H1 (cell line): ENCODE results near the gene ST6GALNAC3. TPM values are rescaled to one million over a fixed set of nuclear protein-coding genes. Genes with fewer than 3 reads are reported as not detected.

Source experiments
- CTCF ChIA-PET: fragments of 300-600 bp; sonication (Branson Sonifier 250); formaldehyde crosslinking; loops from one replicate; lab custom pipeline; 2021; ENCODE audit not compliant: partially characterized antibody; lab: Charles Lee
- POLR2A ChIA-PET: fragments of 300-600 bp; sonication (Branson Sonifier 250); formaldehyde crosslinking; loops from one replicate; lab custom pipeline; 2021; ENCODE audit warnings: inconsistent platforms; ENCODE audit not compliant: partially characterized antibody; lab: Charles Lee
- DNase-seq, 2 experiments: peaks; one replicate each; pipeline versions ENCODE4 v3.0.0 to v3.0.0-alpha.2; 2010 to 2022; ENCODE audit warnings: low spot score in 2 of 2, low read depth in 1 of 2, mixed read lengths in 1 of 2
- FAIRE-seq: peaks from 2 replicates; lab custom pipeline; 2011; peaks lifted over from hg19 to GRCh38; lab: Jason Lieb, UNC
- H2AFZ ChIP-seq: 2 replicates; pipeline ENCODE4 v1.8.1; 2012; ENCODE audit warnings: low read length, inconsistent platforms
- H2AK5ac ChIP-seq: 2 replicates; pipeline ENCODE4 v1.6.1; 2013; ENCODE audit warnings: low read depth, low read length
- H2BK120ac ChIP-seq: replicated peaks from 2 replicates; pipeline ENCODE3; 2013; ENCODE audit warnings: low read depth, low read length, inconsistent platforms
- H2BK12ac ChIP-seq: 2 replicates; pipeline ENCODE4 v1.6.1; 2013; ENCODE audit warnings: low read depth, low read length
- H2BK15ac ChIP-seq: 2 replicates; pipeline ENCODE4 v1.6.1; 2013; ENCODE audit warnings: low read length
- H2BK20ac ChIP-seq: 2 replicates; pipeline ENCODE4 v1.6.1; 2013; ENCODE audit warnings: low read length
- H2BK5ac ChIP-seq: 2 replicates; pipeline ENCODE4 v1.6.1; 2013; ENCODE audit warnings: low read depth, low read length
- H3K14ac ChIP-seq: 2 replicates; pipeline ENCODE4 v1.6.1; 2013; ENCODE audit warnings: inconsistent platforms; ENCODE audit not compliant: insufficient read length
- H3K18ac ChIP-seq: 2 replicates; pipeline ENCODE4 v1.6.1; 2013; ENCODE audit warnings: low read length; ENCODE audit errors: extremely low read depth
- H3K23ac ChIP-seq: 2 replicates; pipeline ENCODE4 v1.6.1; 2013; ENCODE audit warnings: inconsistent platforms; ENCODE audit not compliant: insufficient read length
- H3K23me2 ChIP-seq: 2 replicates; pipeline ENCODE4 v1.6.1; 2013; ENCODE audit warnings: low read depth, low read length
- H3K27ac ChIP-seq: 2 replicates; pipeline ENCODE4 v1.6.1; 2011; ENCODE audit warnings: low read depth, low read length, inconsistent platforms
- H3K27me3 ChIP-seq, 4 experiments: replicated peaks in 1 of 4; 1 replicate in 1 of 4; 2 replicates in 3 of 4; pipeline versions ENCODE4 v1.6.1 to v1.8.1; 2011 to 2013; ENCODE audit warnings: low read length in 3 of 4, mild to moderate bottlenecking in 3 of 4, inconsistent platforms in 2 of 4, mixed read lengths in 2 of 4, moderate library complexity in 1 of 4; ENCODE audit not compliant: control insufficient read depth in 3 of 4, insufficient read depth in 3 of 4; ENCODE audit errors: extremely low read depth in 1 of 4
- H3K36me3 ChIP-seq, 4 experiments: 2 replicates each; pipeline versions ENCODE4 v1.6.1 to v1.8.1; 2011 to 2013; ENCODE audit warnings: mild to moderate bottlenecking in 4 of 4, low read length in 3 of 4, moderate library complexity in 2 of 4, control low read depth in 1 of 4, inconsistent platforms in 1 of 4; ENCODE audit not compliant: insufficient read depth in 4 of 4, control insufficient read depth in 2 of 4
- H3K4ac ChIP-seq: replicated peaks from 2 replicates; pipeline ENCODE3; 2013; ENCODE audit warnings: low read length, low read depth, mixed read lengths, inconsistent platforms; ENCODE audit not compliant: insufficient read length
- H3K4me1 ChIP-seq, 4 experiments: replicated peaks in 1 of 4; 1 replicate in 1 of 4; 2 replicates in 3 of 4; pipeline versions ENCODE4 v1.6.1 to v1.8.1; 2011 to 2013; ENCODE audit warnings: low read length in 3 of 4, inconsistent platforms in 2 of 4, mixed read lengths in 1 of 4; ENCODE audit not compliant: insufficient read depth in 4 of 4, control insufficient read depth in 3 of 4
- H3K4me2 ChIP-seq, 2 experiments: 2 replicates each; pipeline versions ENCODE4 v1.6.1 to v1.8.1; 2011 to 2013; ENCODE audit warnings: low read depth in 2 of 2, low read length in 2 of 2, control low read depth in 1 of 2, inconsistent platforms in 1 of 2, mild to moderate bottlenecking in 1 of 2; ENCODE audit not compliant: insufficient read depth in 1 of 2
- H3K4me3 ChIP-seq, 4 experiments: fragments of 200-600, 300-600 bp in 1 of 4; sonication (generic), shearing (Covaris generic), sonication (Bioruptor Twin) in 1 of 4; 2 replicates each; pipeline versions ENCODE4 v1.5.1 to v1.8.1; 2011 to 2016; ENCODE audit warnings: low read length in 4 of 4, low read depth in 3 of 4, control low read depth in 2 of 4, inconsistent platforms in 2 of 4, mild to moderate bottlenecking in 2 of 4, mixed read lengths in 1 of 4, moderate library complexity in 1 of 4; ENCODE audit not compliant: insufficient read depth in 2 of 4; ENCODE audit errors: extremely low read depth in 1 of 4
- H3K56ac ChIP-seq: replicated peaks from 2 replicates; pipeline ENCODE3; 2013; ENCODE audit warnings: low read depth, mild to moderate bottlenecking, mixed read lengths, low read length, inconsistent platforms; ENCODE audit not compliant: insufficient read length
- H3K79me1 ChIP-seq: 2 replicates; pipeline ENCODE4 v1.6.1; 2013; ENCODE audit warnings: low read depth, low read length, control low read depth
- H3K79me2 ChIP-seq, 2 experiments: 2 replicates each; pipeline versions ENCODE4 v1.6.1 to v1.8.1; 2012 to 2013; ENCODE audit warnings: low read length in 2 of 2, mild to moderate bottlenecking in 2 of 2, inconsistent platforms in 1 of 2; ENCODE audit not compliant: insufficient read depth in 2 of 2, control insufficient read depth in 1 of 2
- H3K9ac ChIP-seq, 4 experiments: replicated peaks in 1 of 4; 1 replicate in 1 of 4; 2 replicates in 3 of 4; pipeline versions ENCODE4 v1.6.1 to v1.8.1; 2011 to 2013; ENCODE audit warnings: low read depth in 3 of 4, low read length in 3 of 4, control low read depth in 2 of 4, mild to moderate bottlenecking in 2 of 4, moderate library complexity in 2 of 4, inconsistent platforms in 1 of 4; ENCODE audit errors: extremely low read depth in 1 of 4
- H3K9me3 ChIP-seq, 2 experiments: 2 replicates each; pipeline versions ENCODE4 v1.6.1 to v1.8.1; 2012 to 2013; ENCODE audit warnings: mild to moderate bottlenecking in 2 of 2, moderate library complexity in 2 of 2, control low read depth in 1 of 2, inconsistent platforms in 1 of 2, low read depth in 1 of 2, low read length in 1 of 2, mixed read lengths in 1 of 2; ENCODE audit not compliant: insufficient read depth in 2 of 2
- H4K20me1 ChIP-seq, 2 experiments: replicated peaks in 1 of 2; 2 replicates each; pipeline versions ENCODE3 to v1.8.1; 2011 to 2013; ENCODE audit warnings: inconsistent platforms in 2 of 2, low read length in 2 of 2, mild to moderate bottlenecking in 1 of 2; ENCODE audit not compliant: insufficient read depth in 2 of 2, control insufficient read depth in 1 of 2
- H4K5ac ChIP-seq: 2 replicates; pipeline ENCODE4 v1.6.1; 2013; ENCODE audit warnings: low read length, low read depth, mixed read lengths, inconsistent platforms; ENCODE audit not compliant: insufficient read length
- H4K8ac ChIP-seq: 2 replicates; pipeline ENCODE4 v1.8.0; 2013; ENCODE audit warnings: mild to moderate bottlenecking, moderate library complexity, low read length, inconsistent platforms; ENCODE audit not compliant: insufficient read depth; ENCODE audit errors: extremely low read depth
- H4K91ac ChIP-seq: replicated peaks from 2 replicates; pipeline ENCODE3; 2013; ENCODE audit warnings: low read length, mixed read lengths, inconsistent platforms; ENCODE audit not compliant: insufficient read length
- CHD2 ChIP-seq: IDR thresholded peaks from 2 replicates; pipeline ENCODE4 v1.6.1; 2012; ENCODE audit warnings: low read length, improper control_type of control experiment
- RAD21 ChIP-seq, 2 experiments: IDR thresholded peaks in 1 of 2; conservative IDR thresholded peaks in 1 of 2; 2 replicates each; pipeline ENCODE4 v1.6.1; 2011; ENCODE audit warnings: low read depth in 2 of 2, low read length in 2 of 2, improper control_type of control experiment in 1 of 2, inconsistent platforms in 1 of 2, mild to moderate bottlenecking in 1 of 2, moderate library complexity in 1 of 2
- WGBS, 2 experiments: shearing (Covaris generic) in 1 of 2; methylation state at CpG; one replicate each; pipeline versions ENCODE4 v1.1.6 to v1.1.7; 2013 to 2015; ENCODE audit warnings: low lambda C conversion rate in 2 of 2, mixed read lengths in 2 of 2, inconsistent platforms in 1 of 2, low coverage in 1 of 2, missing lambda C conversion rate in 1 of 2; ENCODE audit not compliant: insufficient replicate concordance in 2 of 2, insufficient coverage in 1 of 2, insufficient read length in 1 of 2; ENCODE audit errors: extremely low coverage in 1 of 2, missing lambda C conversion rate in 1 of 2; 5-methylcytosine and 5-hydroxymethylcytosine counted together
- polyA plus RNA-seq, 7 experiments: library from polyadenylated mRNA; depleted of rRNA in 3 of 7; stranded (reverse) in 5 of 7; unstranded in 2 of 7; fragments of >200 nt in 5 of 7; fragments of 200-250 nt in 2 of 7; gene quantifications; 1 replicate in 5 of 7; 2 replicates in 1 of 7; 4 replicates in 1 of 7; pipeline versions ENCODE4 v1.2.1 to v1.2.3, GENCODE V29; 2011 to 2013; ENCODE audit warnings: missing spikeins in 2 of 7, mixed read lengths in 2 of 7
- total RNA-seq: library from RNA; stranded (reverse); fragmentation: NEBNext Ultra II Directional; extraction: Animal tissue kit (Norgen Biotek cat#: 25700); gene quantifications from 2 replicates; pipeline ENCODE4 v1.2.1, GENCODE V29; 2021
- TF ChIP-seq, protein P1 (sequence below): IDR thresholded peaks from 2 replicates; pipeline ENCODE4 v1.6.1; 2011; ENCODE audit warnings: low read length, improper control_type of control experiment

ST6GALNAC3 gene
- total and polyA plus RNA-seq, 2 of the 8 experiments (the other 6 are each of a cell fraction or from before 2014, with no cell fraction given), result 4.9 to 19.0 TPM

DNA sequence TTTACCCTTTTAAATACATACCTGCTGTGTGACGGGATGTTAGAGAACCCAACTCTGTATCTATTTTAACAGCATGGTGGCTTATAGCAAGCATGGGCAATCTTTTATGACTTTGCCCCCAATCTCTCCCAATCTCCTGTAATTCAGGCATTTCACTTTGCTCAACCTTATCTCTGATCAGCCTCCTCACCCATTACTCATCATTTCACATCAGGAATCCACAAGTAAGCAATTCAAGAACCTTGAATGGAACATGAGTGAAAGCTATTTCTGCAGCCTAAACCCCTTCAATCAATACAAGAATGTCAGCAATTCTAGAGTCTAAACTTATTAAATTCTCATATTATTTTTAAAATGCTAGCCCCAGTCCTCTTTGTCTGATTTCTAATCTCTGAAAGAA is 199.8 kb downstream of the ST6GALNAC3 start:
- no peaks in the 10 kb centered on the region for H3K27me3 ChIP-seq
- H3K79me1 ChIP-seq, result peaks cover 3% of the 10 kb centered on the region; the same call in 1 of the 2 replicates
- no peak overlapping the region for H3K18ac ChIP-seq
- H2BK120ac ChIP-seq, result no peak overlapping the region
- no peak overlapping the region for H3K9ac ChIP-seq
- ChIA-PET POLR2A (no interaction called here), CTCF (no interaction called here)
- H3K4me2 ChIP-seq, result no peak overlapping the region
- no peak overlapping the region for H3K27ac ChIP-seq
- H3K14ac ChIP-seq, result no peak overlapping the region
- no peaks in the 10 kb centered on the region for H3K9me3 ChIP-seq
- H2AK5ac ChIP-seq, result no peak overlapping the region
- H3K4ac ChIP-seq, result no peak overlapping the region
- FAIRE-seq (no peak), DNase-seq (no peak)
- WGBS, 2 experiments, result 91% methylated on average over 1 of the region's 1 CpG; no CpG with 5 or more reads in 1 of the 2 experiments
- no peak overlapping the region for H2BK12ac ChIP-seq
- no peaks in the 10 kb centered on the region for H3K23me2 ChIP-seq
- no peak overlapping the region for H4K8ac ChIP-seq
- peaks cover 0 to 2% of the 10 kb centered on the region in 2 experiments for H4K20me1 ChIP-seq
- peaks cover 0 to 3% (median 0%) of the 10 kb centered on the region in 4 experiments; a peak in 1 of 7 replicates for H3K4me1 ChIP-seq
- H3K36me3 ChIP-seq, result 0 out of 8 replicates have a peak, but pooled peaks cover 0 to 2% (median 0%) of the 10 kb centered on the region in 4 experiments
- no peak overlapping the region for H2BK20ac ChIP-seq
- no peak overlapping the region for H4K5ac ChIP-seq
- H3K4me3 ChIP-seq, result no peak overlapping the region
- no peak overlapping the region for H4K91ac ChIP-seq
- H3K79me2 ChIP-seq, result no peaks in the 10 kb centered on the region
- H3K23ac ChIP-seq, result no peak overlapping the region
- TF ChIP-seq, protein P1, sequence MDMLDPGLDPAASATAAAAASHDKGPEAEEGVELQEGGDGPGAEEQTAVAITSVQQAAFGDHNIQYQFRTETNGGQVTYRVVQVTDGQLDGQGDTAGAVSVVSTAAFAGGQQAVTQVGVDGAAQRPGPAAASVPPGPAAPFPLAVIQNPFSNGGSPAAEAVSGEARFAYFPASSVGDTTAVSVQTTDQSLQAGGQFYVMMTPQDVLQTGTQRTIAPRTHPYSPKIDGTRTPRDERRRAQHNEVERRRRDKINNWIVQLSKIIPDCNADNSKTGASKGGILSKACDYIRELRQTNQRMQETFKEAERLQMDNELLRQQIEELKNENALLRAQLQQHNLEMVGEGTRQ, result no peak
- TF ChIP-seq CHD2 (no peak), RAD21 (IDR thresholded peaks at IDR 0.05 in 1 of 2, conservative IDR thresholded peaks at IDR 0.05 in 1 of 2; ENCODE audit: low read depth in 2 of 2, low read length in 2 of 2) (no peak)
- no peak overlapping the region for H2BK15ac ChIP-seq
- H3K56ac ChIP-seq, result no peak overlapping the region
- no peak overlapping the region for H2BK5ac ChIP-seq
- no peak overlapping the region for H2AFZ ChIP-seq
